H1 (cell line): ENCODE data around the gene MOSMO. TPM values are rescaled to one million over a fixed set of nuclear protein-coding genes. Genes with fewer than 3 reads are reported as not detected.

Experiments used
- CTCF ChIA-PET: fragments of 300-600 bp; sonication (Branson Sonifier 250); formaldehyde crosslinking; loops from one replicate; lab custom pipeline; 2021; ENCODE audit not compliant: partially characterized antibody; lab: Charles Lee
- POLR2A ChIA-PET: fragments of 300-600 bp; sonication (Branson Sonifier 250); formaldehyde crosslinking; loops from one replicate; lab custom pipeline; 2021; ENCODE audit warnings: inconsistent platforms; ENCODE audit not compliant: partially characterized antibody; lab: Charles Lee
- DNase-seq, 2 experiments: peaks; one replicate each; pipeline versions ENCODE4 v3.0.0 to v3.0.0-alpha.2; 2010 to 2022; ENCODE audit warnings: low spot score in 2 of 2, low read depth in 1 of 2, mixed read lengths in 1 of 2
- FAIRE-seq: peaks from 2 replicates; lab custom pipeline; 2011; peaks lifted over from hg19 to GRCh38; lab: Jason Lieb, UNC
- H2AFZ ChIP-seq: 2 replicates; pipeline ENCODE4 v1.8.1; 2012; ENCODE audit warnings: low read length, inconsistent platforms
- H2AK5ac ChIP-seq: 2 replicates; pipeline ENCODE4 v1.6.1; 2013; ENCODE audit warnings: low read depth, low read length
- H2BK120ac ChIP-seq: replicated peaks from 2 replicates; pipeline ENCODE3; 2013; ENCODE audit warnings: low read depth, low read length, inconsistent platforms
- H2BK12ac ChIP-seq: 2 replicates; pipeline ENCODE4 v1.6.1; 2013; ENCODE audit warnings: low read depth, low read length
- H2BK15ac ChIP-seq: 2 replicates; pipeline ENCODE4 v1.6.1; 2013; ENCODE audit warnings: low read length
- H2BK20ac ChIP-seq: 2 replicates; pipeline ENCODE4 v1.6.1; 2013; ENCODE audit warnings: low read length
- H2BK5ac ChIP-seq: 2 replicates; pipeline ENCODE4 v1.6.1; 2013; ENCODE audit warnings: low read depth, low read length
- H3K14ac ChIP-seq: 2 replicates; pipeline ENCODE4 v1.6.1; 2013; ENCODE audit warnings: inconsistent platforms; ENCODE audit not compliant: insufficient read length
- H3K18ac ChIP-seq: 2 replicates; pipeline ENCODE4 v1.6.1; 2013; ENCODE audit warnings: low read length; ENCODE audit errors: extremely low read depth
- H3K23ac ChIP-seq: 2 replicates; pipeline ENCODE4 v1.6.1; 2013; ENCODE audit warnings: inconsistent platforms; ENCODE audit not compliant: insufficient read length
- H3K23me2 ChIP-seq: 2 replicates; pipeline ENCODE4 v1.6.1; 2013; ENCODE audit warnings: low read depth, low read length
- H3K27ac ChIP-seq: 2 replicates; pipeline ENCODE4 v1.6.1; 2011; ENCODE audit warnings: low read depth, low read length, inconsistent platforms
- H3K27me3 ChIP-seq, 4 experiments: replicated peaks in 1 of 4; 1 replicate in 1 of 4; 2 replicates in 3 of 4; pipeline versions ENCODE4 v1.6.1 to v1.8.1; 2011 to 2013; ENCODE audit warnings: low read length in 3 of 4, mild to moderate bottlenecking in 3 of 4, inconsistent platforms in 2 of 4, mixed read lengths in 2 of 4, moderate library complexity in 1 of 4; ENCODE audit not compliant: control insufficient read depth in 3 of 4, insufficient read depth in 3 of 4; ENCODE audit errors: extremely low read depth in 1 of 4
- H3K36me3 ChIP-seq, 4 experiments: 2 replicates each; pipeline versions ENCODE4 v1.6.1 to v1.8.1; 2011 to 2013; ENCODE audit warnings: mild to moderate bottlenecking in 4 of 4, low read length in 3 of 4, moderate library complexity in 2 of 4, control low read depth in 1 of 4, inconsistent platforms in 1 of 4; ENCODE audit not compliant: insufficient read depth in 4 of 4, control insufficient read depth in 2 of 4
- H3K4ac ChIP-seq: replicated peaks from 2 replicates; pipeline ENCODE3; 2013; ENCODE audit warnings: low read length, low read depth, mixed read lengths, inconsistent platforms; ENCODE audit not compliant: insufficient read length
- H3K4me1 ChIP-seq, 4 experiments: replicated peaks in 1 of 4; 1 replicate in 1 of 4; 2 replicates in 3 of 4; pipeline versions ENCODE4 v1.6.1 to v1.8.1; 2011 to 2013; ENCODE audit warnings: low read length in 3 of 4, inconsistent platforms in 2 of 4, mixed read lengths in 1 of 4; ENCODE audit not compliant: insufficient read depth in 4 of 4, control insufficient read depth in 3 of 4
- H3K4me2 ChIP-seq, 2 experiments: 2 replicates each; pipeline versions ENCODE4 v1.6.1 to v1.8.1; 2011 to 2013; ENCODE audit warnings: low read depth in 2 of 2, low read length in 2 of 2, control low read depth in 1 of 2, inconsistent platforms in 1 of 2, mild to moderate bottlenecking in 1 of 2; ENCODE audit not compliant: insufficient read depth in 1 of 2
- H3K4me3 ChIP-seq, 4 experiments: fragments of 200-600, 300-600 bp in 1 of 4; sonication (generic), shearing (Covaris generic), sonication (Bioruptor Twin) in 1 of 4; 2 replicates each; pipeline versions ENCODE4 v1.5.1 to v1.8.1; 2011 to 2016; ENCODE audit warnings: low read length in 4 of 4, low read depth in 3 of 4, control low read depth in 2 of 4, inconsistent platforms in 2 of 4, mild to moderate bottlenecking in 2 of 4, mixed read lengths in 1 of 4, moderate library complexity in 1 of 4; ENCODE audit not compliant: insufficient read depth in 2 of 4; ENCODE audit errors: extremely low read depth in 1 of 4
- H3K56ac ChIP-seq: replicated peaks from 2 replicates; pipeline ENCODE3; 2013; ENCODE audit warnings: low read depth, mild to moderate bottlenecking, mixed read lengths, low read length, inconsistent platforms; ENCODE audit not compliant: insufficient read length
- H3K79me1 ChIP-seq: 2 replicates; pipeline ENCODE4 v1.6.1; 2013; ENCODE audit warnings: low read depth, low read length, control low read depth
- H3K79me2 ChIP-seq, 2 experiments: 2 replicates each; pipeline versions ENCODE4 v1.6.1 to v1.8.1; 2012 to 2013; ENCODE audit warnings: low read length in 2 of 2, mild to moderate bottlenecking in 2 of 2, inconsistent platforms in 1 of 2; ENCODE audit not compliant: insufficient read depth in 2 of 2, control insufficient read depth in 1 of 2
- H3K9ac ChIP-seq, 4 experiments: replicated peaks in 1 of 4; 1 replicate in 1 of 4; 2 replicates in 3 of 4; pipeline versions ENCODE4 v1.6.1 to v1.8.1; 2011 to 2013; ENCODE audit warnings: low read depth in 3 of 4, low read length in 3 of 4, control low read depth in 2 of 4, mild to moderate bottlenecking in 2 of 4, moderate library complexity in 2 of 4, inconsistent platforms in 1 of 4; ENCODE audit errors: extremely low read depth in 1 of 4
- H3K9me3 ChIP-seq, 2 experiments: 2 replicates each; pipeline versions ENCODE4 v1.6.1 to v1.8.1; 2012 to 2013; ENCODE audit warnings: mild to moderate bottlenecking in 2 of 2, moderate library complexity in 2 of 2, control low read depth in 1 of 2, inconsistent platforms in 1 of 2, low read depth in 1 of 2, low read length in 1 of 2, mixed read lengths in 1 of 2; ENCODE audit not compliant: insufficient read depth in 2 of 2
- H4K20me1 ChIP-seq, 2 experiments: replicated peaks in 1 of 2; 2 replicates each; pipeline versions ENCODE3 to v1.8.1; 2011 to 2013; ENCODE audit warnings: inconsistent platforms in 2 of 2, low read length in 2 of 2, mild to moderate bottlenecking in 1 of 2; ENCODE audit not compliant: insufficient read depth in 2 of 2, control insufficient read depth in 1 of 2
- H4K5ac ChIP-seq: 2 replicates; pipeline ENCODE4 v1.6.1; 2013; ENCODE audit warnings: low read length, low read depth, mixed read lengths, inconsistent platforms; ENCODE audit not compliant: insufficient read length
- H4K8ac ChIP-seq: 2 replicates; pipeline ENCODE4 v1.8.0; 2013; ENCODE audit warnings: mild to moderate bottlenecking, moderate library complexity, low read length, inconsistent platforms; ENCODE audit not compliant: insufficient read depth; ENCODE audit errors: extremely low read depth
- H4K91ac ChIP-seq: replicated peaks from 2 replicates; pipeline ENCODE3; 2013; ENCODE audit warnings: low read length, mixed read lengths, inconsistent platforms; ENCODE audit not compliant: insufficient read length
- ASH2L ChIP-seq: fragments of 200-600, 300-600 bp; sonication (generic); IDR thresholded peaks from one replicate; pipeline ENCODE4 v1.7.1; 2017; ENCODE audit warnings: low read length
- EZH2 ChIP-seq: fragments of 200-600 bp; sonication (generic); IDR thresholded peaks from 2 replicates; pipeline ENCODE4 v1.7.1; 2012; ENCODE audit warnings: low read depth, mild to moderate bottlenecking, moderate library complexity, low read length, inconsistent platforms; ENCODE audit not compliant: severe bottlenecking
- GABPA ChIP-seq: IDR thresholded peaks from 2 replicates; pipeline ENCODE4 v1.6.1; 2011; ENCODE audit warnings: mild to moderate bottlenecking, low read length, moderate library complexity, borderline replicate concordance; ENCODE audit not compliant: insufficient read depth
- KDM1A ChIP-seq: fragments of 200-600, 300-600 bp; sonication (generic); IDR thresholded peaks from 2 replicates; pipeline ENCODE4 v1.7.1; 2016; ENCODE audit warnings: mild to moderate bottlenecking, low read length, borderline replicate concordance
- MAX ChIP-seq: IDR thresholded peaks from 2 replicates; pipeline ENCODE4 v1.6.1; 2012; ENCODE audit warnings: inconsistent platforms
- POLR2AphosphoS5 ChIP-seq: IDR thresholded peaks from 2 replicates; pipeline ENCODE4 v1.6.1; 2011; ENCODE audit warnings: low read depth, low read length
- TBP ChIP-seq: IDR thresholded peaks from 2 replicates; pipeline ENCODE4 v1.6.1; 2011; ENCODE audit warnings: low read depth, low read length, improper control_type of control experiment
- TCF12 ChIP-seq: IDR thresholded peaks from 2 replicates; pipeline ENCODE4 v1.6.1; 2011; ENCODE audit warnings: low read depth, mild to moderate bottlenecking, low read length
- WGBS, 2 experiments: shearing (Covaris generic) in 1 of 2; methylation state at CpG; one replicate each; pipeline versions ENCODE4 v1.1.6 to v1.1.7; 2013 to 2015; ENCODE audit warnings: low lambda C conversion rate in 2 of 2, mixed read lengths in 2 of 2, inconsistent platforms in 1 of 2, low coverage in 1 of 2, missing lambda C conversion rate in 1 of 2; ENCODE audit not compliant: insufficient replicate concordance in 2 of 2, insufficient coverage in 1 of 2, insufficient read length in 1 of 2; ENCODE audit errors: extremely low coverage in 1 of 2, missing lambda C conversion rate in 1 of 2; 5-methylcytosine and 5-hydroxymethylcytosine counted together
- polyA plus RNA-seq, 7 experiments: library from polyadenylated mRNA; depleted of rRNA in 3 of 7; stranded (reverse) in 5 of 7; unstranded in 2 of 7; fragments of >200 nt in 5 of 7; fragments of 200-250 nt in 2 of 7; gene quantifications; 1 replicate in 5 of 7; 2 replicates in 1 of 7; 4 replicates in 1 of 7; pipeline versions ENCODE4 v1.2.1 to v1.2.3, GENCODE V29; 2011 to 2013; ENCODE audit warnings: missing spikeins in 2 of 7, mixed read lengths in 2 of 7
- total RNA-seq: library from RNA; stranded (reverse); fragmentation: NEBNext Ultra II Directional; extraction: Animal tissue kit (Norgen Biotek cat#: 25700); gene quantifications from 2 replicates; pipeline ENCODE4 v1.2.1, GENCODE V29; 2021

The MOSMO gene
- total and polyA plus RNA-seq, 2 of the 8 experiments (the other 6 are each of a cell fraction or from before 2014, with no cell fraction given): 8.6 to 14.8 TPM

DNA sequence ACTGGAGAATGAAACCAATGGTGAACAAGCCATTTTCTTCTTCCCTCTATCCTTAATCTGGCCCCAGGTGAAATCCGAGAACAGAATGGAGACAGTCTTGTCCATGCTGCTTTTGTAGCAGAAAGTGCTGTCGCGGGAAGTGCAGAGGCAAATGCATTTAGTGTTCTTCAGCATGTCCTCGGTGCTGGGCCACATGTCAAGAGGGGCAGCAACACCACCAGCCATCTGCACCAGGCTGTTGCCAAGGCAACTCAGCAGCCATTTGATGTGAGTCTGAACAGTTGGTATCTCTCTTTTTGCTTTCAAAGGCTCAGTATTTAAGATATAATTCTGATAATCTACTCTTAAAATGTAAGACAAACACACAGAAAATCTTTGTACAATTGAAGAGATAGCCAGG is 36.1 kb upstream of the MOSMO start:
- Histone ChIP-seq H3K18ac (no peak overlapping the region), H2BK20ac (no peak overlapping the region), H3K14ac (no peak overlapping the region), H3K9me3 (no peaks in the 10 kb centered on the region), H4K5ac (no peak overlapping the region), H3K56ac (no peak overlapping the region), H3K23me2 (no peaks in the 10 kb centered on the region; the same call in 1 of the 2 replicates), H2BK12ac (no peak overlapping the region), H3K4me1 (no peaks in the 10 kb centered on the region), H3K23ac (no peak overlapping the region), H3K4ac (no peak overlapping the region), H2AFZ (no peak overlapping the region), H3K4me2 (no peak overlapping the region), H3K36me3 (peaks cover 24 to 79% (median 72%) of the 10 kb centered on the region in 4 experiments), H2AK5ac (no peak overlapping the region), H2BK5ac (no peak overlapping the region), H2BK15ac (no peak overlapping the region), H4K8ac (no peak overlapping the region), H3K27me3 (no peaks in the 10 kb centered on the region), H3K79me1 (no peaks in the 10 kb centered on the region), H3K9ac (no peak overlapping the region), H3K27ac (no peak overlapping the region), H4K91ac (no peak overlapping the region), H3K4me3 (no peak overlapping the region), H4K20me1 (peaks cover 0 to 4% of the 10 kb centered on the region in 2 experiments), H3K79me2 (no peaks in the 10 kb centered on the region), H2BK120ac (no peak overlapping the region)
- ChIA-PET POLR2A (no interaction called here), CTCF (interaction anchor here (1.3 kb wide), 1 partner anchor 9 kb away, joined by 3 read pairs; no protein-coding TSS in a partner anchor)
- TF ChIP-seq ASH2L (no peak), MAX (no peak), TCF12 (no peak), KDM1A (no peak), POLR2AphosphoS5 (no peak), TBP (no peak), GABPA (no peak), EZH2 (no peak)
- FAIRE-seq (no peak), DNase-seq (no peak)
- WGBS, 2 experiments: 95% methylated on average over 4 of the region's 4 CpGs; no CpG with 5 or more reads in 1 of the 2 experiments
